Measurements from ENCODE around the gene GPRIN1. TPM values are rescaled to one million over a fixed set of nuclear protein-coding genes. Genes with fewer than 3 reads are reported as not detected.

Gene GPRIN1
- total RNA-seq, 1 donor from 2014 or later, result 3.2 TPM

DNA sequence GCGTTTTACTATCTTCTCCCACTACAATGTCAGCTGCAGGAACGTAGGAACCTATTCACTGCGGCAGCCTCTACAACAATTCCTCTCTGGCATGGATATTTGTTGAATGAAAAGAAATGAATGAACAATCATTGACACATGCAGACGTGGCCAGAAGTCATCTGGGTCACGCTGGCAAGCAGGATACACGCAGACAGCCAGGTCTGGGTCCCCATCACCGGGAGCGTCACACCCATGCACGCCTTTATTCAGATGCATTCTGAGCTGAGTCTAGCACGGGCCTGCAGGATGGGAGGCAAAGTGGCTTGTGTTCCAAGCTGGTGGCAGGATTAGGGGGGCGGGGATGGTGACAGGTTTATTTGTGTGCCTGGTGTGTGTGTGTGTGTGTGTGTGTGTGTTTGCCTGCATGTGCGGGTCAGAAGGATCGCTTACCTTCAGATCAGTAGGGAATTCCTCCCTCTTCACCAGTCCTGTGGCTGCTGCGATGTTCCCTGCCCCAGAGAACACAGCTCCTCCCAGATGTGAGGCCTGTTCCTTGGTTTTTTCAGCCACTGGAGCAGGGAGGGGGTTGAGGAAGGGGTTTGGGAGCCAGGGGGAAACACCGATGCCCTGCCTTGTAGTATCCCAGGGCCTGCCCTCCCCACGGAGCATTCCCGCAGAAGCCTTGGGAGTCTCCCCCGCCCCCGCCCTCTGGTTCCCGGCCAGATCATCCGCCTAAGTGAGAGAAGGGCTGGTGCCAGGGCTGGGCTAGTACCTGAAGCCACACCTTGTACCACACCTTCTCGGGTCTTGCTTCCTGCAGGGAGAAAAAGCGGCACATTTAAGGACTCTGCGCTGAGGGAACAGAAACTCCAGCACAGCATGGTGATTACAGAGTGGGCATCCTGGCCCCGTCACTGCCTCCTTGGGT is 16.3 kb upstream of the GPRIN1 start:
- H3K27me3 Mint-ChIP-seq (ENCODE audit: insufficient read depth), result peaks cover 65% of the 10 kb centered on the region
- no peak overlapping the region for H3K27ac Mint-ChIP-seq
- no peak for DNase-seq (ENCODE audit: low spot score)
- no peaks in the 10 kb centered on the region for H3K36me3 Mint-ChIP-seq (ENCODE audit: low read depth)
- peaks cover 6% of the 10 kb centered on the region for H3K4me1 Mint-ChIP-seq (ENCODE audit: low read depth)
- H3K4me3 Mint-ChIP-seq, result no peak overlapping the region
- intact Hi-C loops (cut with micrococcal nuclease), result no loop called here
- H3K9me3 Mint-ChIP-seq, result no peaks in the 10 kb centered on the region

DNA sequence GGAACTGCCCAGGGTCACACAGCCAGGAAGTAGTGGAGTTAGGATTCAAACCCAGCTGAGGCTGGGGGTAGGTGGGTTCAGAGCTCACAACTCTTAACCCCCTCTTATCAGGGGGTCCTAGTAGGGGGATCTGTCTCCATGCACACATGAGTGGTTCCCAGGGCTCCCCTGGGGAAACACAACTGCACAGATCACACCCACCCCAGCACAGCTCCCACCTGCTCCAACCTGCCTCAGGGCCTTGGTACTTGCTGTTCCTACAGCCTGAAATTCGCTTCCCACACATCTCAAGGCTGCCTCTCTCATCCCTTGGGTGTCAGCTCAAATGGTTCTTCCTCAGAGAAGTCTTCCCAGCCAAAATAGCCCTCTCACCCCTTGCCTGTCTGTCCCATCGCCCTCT is 15.6 kb upstream of the GPRIN1 start:
- no peak for DNase-seq (ENCODE audit: low spot score)
- H3K4me3 Mint-ChIP-seq, result no peak overlapping the region
- intact Hi-C loops (cut with micrococcal nuclease), result no loop called here

DNA sequence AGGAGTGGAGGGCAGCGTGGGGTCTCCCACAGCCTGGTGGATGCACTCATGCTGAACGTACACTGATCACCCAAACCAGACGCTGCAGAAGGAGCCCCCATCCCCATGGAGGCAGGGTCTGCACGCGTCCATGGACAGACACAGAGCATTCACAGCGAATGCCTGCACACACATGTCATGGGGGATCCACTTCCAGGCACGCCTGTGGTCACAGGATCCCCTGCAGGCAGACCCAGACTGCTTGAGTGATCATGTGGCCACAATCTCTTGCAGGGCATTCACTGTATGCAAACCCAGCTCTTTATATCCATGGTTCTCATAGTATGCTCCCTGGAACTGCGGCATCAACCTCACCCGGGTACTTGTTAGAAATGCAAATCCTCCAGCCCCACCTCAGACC is 15.0 kb upstream of the GPRIN1 start:
- intact Hi-C loops (cut with micrococcal nuclease), result no loop called here
- Mint-ChIP-seq H3K36me3 (ENCODE audit: low read depth) (no peaks in the 10 kb centered on the region), H3K9me3 (no peaks in the 10 kb centered on the region), H3K27me3 (ENCODE audit: insufficient read depth) (peaks cover 64% of the 10 kb centered on the region), H3K27ac (no peak overlapping the region), H3K4me3 (no peak overlapping the region), H3K4me1 (ENCODE audit: low read depth) (peaks cover 7% of the 10 kb centered on the region)
- DNase-seq (ENCODE audit: low spot score), result no peak

More for the DNA sequence above, 15.6 kb upstream of the GPRIN1 start:
- Mint-ChIP-seq H3K27ac (no peak overlapping the region), H3K27me3 (ENCODE audit: insufficient read depth) (peaks cover 61% of the 10 kb centered on the region), H3K36me3 (ENCODE audit: low read depth) (no peaks in the 10 kb centered on the region), H3K4me1 (ENCODE audit: low read depth) (peaks cover 2% of the 10 kb centered on the region), H3K9me3 (no peaks in the 10 kb centered on the region)

DNA sequence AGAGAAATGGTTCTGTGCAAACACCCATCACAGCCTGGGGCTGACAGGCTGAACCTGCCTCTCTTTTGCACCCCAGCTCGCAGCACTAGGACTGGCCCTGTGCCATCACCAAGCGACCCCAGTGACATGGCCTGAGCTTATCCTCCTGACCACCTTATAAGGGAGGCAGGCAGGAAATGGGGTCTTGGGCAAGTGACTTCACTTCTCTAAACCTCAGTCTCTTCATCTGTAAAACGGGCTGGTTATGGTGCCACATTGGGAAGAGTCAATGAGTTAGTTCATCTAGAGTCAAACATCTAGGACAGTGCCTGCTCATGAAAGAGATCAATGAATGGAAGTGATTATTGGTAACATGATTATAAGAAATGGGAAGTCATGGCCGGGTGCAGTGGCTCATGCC is 14.2 kb upstream of the GPRIN1 start:
- Mint-ChIP-seq H3K36me3 (ENCODE audit: low read depth) (no peaks in the 10 kb centered on the region), H3K4me1 (ENCODE audit: low read depth) (peaks cover 7% of the 10 kb centered on the region), H3K27ac (no peak overlapping the region), H3K27me3 (ENCODE audit: insufficient read depth) (peaks cover 63% of the 10 kb centered on the region), H3K4me3 (no peak overlapping the region), H3K9me3 (no peaks in the 10 kb centered on the region)
- intact Hi-C loops (cut with micrococcal nuclease), result no loop called here
- DNase-seq (ENCODE audit: low spot score), result no peak

DNA sequence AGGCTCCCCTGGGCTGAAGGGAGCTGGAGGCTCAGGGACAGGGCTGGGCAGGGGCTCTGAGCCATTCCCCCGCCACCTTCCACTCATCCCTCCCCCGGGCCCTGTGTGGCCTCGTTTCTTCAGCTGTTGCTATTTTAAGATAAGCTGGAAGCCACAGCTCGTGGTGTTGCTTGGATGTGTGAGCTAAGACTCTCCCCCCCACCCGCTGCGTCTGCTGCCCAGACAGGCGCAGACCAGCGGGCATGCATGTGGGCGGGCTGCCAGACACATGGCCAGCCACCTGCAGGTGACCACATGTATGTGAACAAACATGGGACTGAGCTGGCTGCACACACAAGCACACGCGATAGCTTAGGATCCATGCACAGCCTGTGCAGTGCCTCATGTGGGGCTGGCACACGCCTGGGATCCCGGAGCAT is 11.7 kb upstream of the GPRIN1 start:
- H3K27me3 Mint-ChIP-seq (ENCODE audit: insufficient read depth), result peaks cover 63% of the 10 kb centered on the region
- intact Hi-C loops (cut with micrococcal nuclease), result no loop called here
- no peak overlapping the region for H3K4me3 Mint-ChIP-seq
- H3K27ac Mint-ChIP-seq, result no peak overlapping the region
- peaks cover 7% of the 10 kb centered on the region for H3K4me1 Mint-ChIP-seq (ENCODE audit: low read depth)
- DNase-seq (ENCODE audit: low spot score), result no peak
- no peaks in the 10 kb centered on the region for H3K36me3 Mint-ChIP-seq (ENCODE audit: low read depth)
- no peaks in the 10 kb centered on the region for H3K9me3 Mint-ChIP-seq

DNA sequence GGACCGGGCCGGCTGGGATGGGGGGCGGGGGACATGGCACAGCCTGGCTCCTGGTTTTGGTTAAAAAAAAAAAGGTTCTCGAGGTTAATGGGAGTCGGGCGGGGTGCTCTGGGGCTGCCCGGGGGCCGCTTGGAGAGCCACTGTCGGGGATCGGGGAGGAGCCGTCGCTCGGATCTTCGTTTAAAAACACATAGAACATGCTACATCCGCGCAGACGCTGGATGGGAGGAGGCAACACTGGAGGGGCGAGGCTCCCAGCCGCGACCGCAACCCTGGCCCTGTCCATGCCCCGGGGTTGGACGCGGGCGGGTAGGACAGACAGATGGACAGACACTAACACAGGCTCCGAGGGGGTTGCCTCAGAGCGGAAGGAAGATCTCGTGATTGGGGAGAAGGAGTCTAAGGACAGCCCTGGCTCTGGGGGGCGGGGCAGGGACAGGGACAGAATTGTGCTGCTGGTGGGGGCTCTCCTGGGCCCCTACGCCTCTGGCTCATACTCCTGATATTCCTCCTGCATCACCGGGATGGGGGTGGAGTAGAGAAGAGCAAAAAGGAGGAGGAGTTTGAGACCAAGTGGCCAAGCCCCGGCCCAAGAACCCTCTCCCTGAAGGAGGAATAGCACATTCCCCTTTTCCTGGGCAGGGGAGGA is 10.5 kb upstream of the GPRIN1 start:
- Mint-ChIP-seq H3K27me3 (ENCODE audit: insufficient read depth) (peaks cover 66% of the 10 kb centered on the region), H3K36me3 (ENCODE audit: low read depth) (no peaks in the 10 kb centered on the region), H3K27ac (no peak overlapping the region), H3K4me3 (peak overlapping the region; percentile 53), H3K4me1 (ENCODE audit: low read depth) (peaks cover 7% of the 10 kb centered on the region), H3K9me3 (no peaks in the 10 kb centered on the region)
- intact Hi-C loops (cut with micrococcal nuclease), result no loop called here
- no peak for DNase-seq (ENCODE audit: low spot score)

- Mint-ChIP-seq H3K4me1 (ENCODE audit: low read depth) (peaks cover 7% of the 10 kb centered on the region), H3K9me3 (no peaks in the 10 kb centered on the region), H3K27me3 (ENCODE audit: insufficient read depth) (peaks cover 65% of the 10 kb centered on the region), H3K36me3 (ENCODE audit: low read depth) (no peaks in the 10 kb centered on the region), H3K4me3 (peak overlapping the region; percentile 53), H3K27ac (no peak overlapping the region)
- intact Hi-C loops (cut with micrococcal nuclease), result loop anchor here (1.0 kb wide), 4 partner anchors 8 to 45 kb away; partner anchors contain the start of genes EIF4E1B, SNCB and TSPAN17
- DNase-seq (ENCODE audit: low spot score), result no peak
Observed at GRCh38 chr5:176619569-176620332, 9.8 kb upstream of the GPRIN1 start.

DNA sequence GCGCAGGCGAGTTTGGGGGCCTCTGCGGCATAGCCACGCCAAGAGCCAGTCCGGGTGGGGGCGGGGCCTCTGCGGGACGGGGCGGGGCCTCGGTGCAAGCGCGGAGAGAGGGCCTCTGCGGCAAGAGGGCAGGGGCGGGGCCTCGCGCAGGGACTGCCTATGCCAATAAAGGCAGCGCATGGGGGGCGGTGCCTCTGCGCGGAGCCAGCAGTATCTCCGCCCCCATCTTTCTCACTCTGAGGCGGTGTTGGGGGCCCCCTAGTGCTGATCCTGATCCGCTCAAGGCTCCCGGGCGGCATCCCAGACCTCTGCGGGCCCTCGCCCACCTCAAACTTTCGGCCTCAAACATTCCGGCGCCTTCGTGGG is 9.2 kb upstream of the GPRIN1 start:
- no peak overlapping the region for H3K27ac Mint-ChIP-seq
- H3K9me3 Mint-ChIP-seq, result no peaks in the 10 kb centered on the region
- peaks cover 7% of the 10 kb centered on the region for H3K4me1 Mint-ChIP-seq (ENCODE audit: low read depth)
- H3K36me3 Mint-ChIP-seq (ENCODE audit: low read depth), result no peaks in the 10 kb centered on the region
- DNase-seq (ENCODE audit: low spot score), result peak; percentile 75
- H3K27me3 Mint-ChIP-seq (ENCODE audit: insufficient read depth), result peaks cover 67% of the 10 kb centered on the region
- H3K4me3 Mint-ChIP-seq, result no peak overlapping the region
- intact Hi-C loops (cut with micrococcal nuclease), result loop anchor here (1.0 kb wide), 4 partner anchors 8 to 45 kb away; partner anchors contain the start of genes EIF4E1B, SNCB and TSPAN17

DNA sequence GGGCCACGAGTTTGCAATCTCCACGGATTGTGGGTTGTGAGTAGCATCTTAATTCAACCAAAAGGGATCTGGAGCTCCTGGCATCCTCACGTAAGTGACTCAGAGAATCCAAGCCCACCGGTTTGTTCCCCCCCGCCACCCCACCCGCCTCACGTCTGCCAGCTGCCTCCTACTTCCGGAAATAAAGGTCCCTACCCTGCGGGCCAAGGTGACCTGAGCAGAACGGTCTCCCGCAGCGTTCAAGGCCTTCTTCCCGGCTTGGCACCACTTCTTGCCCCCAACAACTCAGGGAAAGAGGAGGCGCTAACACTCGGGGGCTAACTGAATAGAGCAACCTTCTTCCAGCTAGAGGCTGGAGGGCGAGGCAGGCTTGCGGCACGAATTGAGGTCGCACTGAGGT is 8.8 kb upstream of the GPRIN1 start:
- H3K4me1 Mint-ChIP-seq (ENCODE audit: low read depth), result peaks cover 7% of the 10 kb centered on the region
- peaks cover 63% of the 10 kb centered on the region for H3K27me3 Mint-ChIP-seq (ENCODE audit: insufficient read depth)
- H3K27ac Mint-ChIP-seq, result no peak overlapping the region
- H3K4me3 Mint-ChIP-seq, result no peak overlapping the region
- H3K36me3 Mint-ChIP-seq (ENCODE audit: low read depth), result no peaks in the 10 kb centered on the region
- no peak for DNase-seq (ENCODE audit: low spot score)
- intact Hi-C loops (cut with micrococcal nuclease), result loop anchor here (1.0 kb wide), 4 partner anchors 7 to 44 kb away; partner anchors contain the start of genes EIF4E1B, SNCB and TSPAN17
- no peaks in the 10 kb centered on the region for H3K9me3 Mint-ChIP-seq

- intact Hi-C loops (cut with micrococcal nuclease), result no loop called here
- Mint-ChIP-seq H3K4me1 (ENCODE audit: low read depth) (peaks cover 10% of the 10 kb centered on the region), H3K9me3 (no peaks in the 10 kb centered on the region), H3K27me3 (ENCODE audit: insufficient read depth) (peaks cover 69% of the 10 kb centered on the region), H3K36me3 (ENCODE audit: low read depth) (no peaks in the 10 kb centered on the region), H3K27ac (no peak overlapping the region), H3K4me3 (no peak overlapping the region)
- no peak for DNase-seq (ENCODE audit: low spot score)
Observed at GRCh38 chr5:176616511-176616910, 6.6 kb upstream of the GPRIN1 start.

GRCh38 chr5:176614805-176615478 is 5.0 kb upstream of the GPRIN1 start:
- intact Hi-C loops (cut with micrococcal nuclease), result no loop called here
- peaks cover 67% of the 10 kb centered on the region for H3K27me3 Mint-ChIP-seq (ENCODE audit: insufficient read depth)
- no peaks in the 10 kb centered on the region for H3K36me3 Mint-ChIP-seq (ENCODE audit: low read depth)
- no peak overlapping the region for H3K4me3 Mint-ChIP-seq
- peaks cover 12% of the 10 kb centered on the region for H3K4me1 Mint-ChIP-seq (ENCODE audit: low read depth)
- H3K27ac Mint-ChIP-seq, result no peak overlapping the region
- no peaks in the 10 kb centered on the region for H3K9me3 Mint-ChIP-seq
- DNase-seq (ENCODE audit: low spot score), result no peak

GRCh38 chr5:176612855-176613254 is 2.9 kb upstream of the GPRIN1 start:
- H3K4me1 Mint-ChIP-seq (ENCODE audit: low read depth), result peaks cover 20% of the 10 kb centered on the region
- intact Hi-C loops (cut with micrococcal nuclease), result no loop called here
- DNase-seq (ENCODE audit: low spot score), result no peak
- peaks cover 59% of the 10 kb centered on the region for H3K27me3 Mint-ChIP-seq (ENCODE audit: insufficient read depth)
- H3K4me3 Mint-ChIP-seq, result no peak overlapping the region
- H3K36me3 Mint-ChIP-seq (ENCODE audit: low read depth), result no peaks in the 10 kb centered on the region
- no peaks in the 10 kb centered on the region for H3K9me3 Mint-ChIP-seq
- no peak overlapping the region for H3K27ac Mint-ChIP-seq
